Ovary (tissue), 9 donors: ENCODE measurements around the gene CAPN8. TPM values are rescaled to one million over a fixed set of nuclear protein-coding genes. Genes with fewer than 3 reads are reported as not detected.
A peak's percentile ranks its signal among the peaks of the same experiment; 100 is the strongest.

Experiments
- DNase-seq, 5 donors: peaks; one replicate each; pipeline ENCODE4 v3.0.0-alpha.2; 2019 to 2020
- H3K27ac ChIP-seq, 2 donors: fragments of 200-600 bp; one replicate each; pipeline versions ENCODE4 v1.5.1 to v1.8.0; 2019 to 2022
- H3K27me3 ChIP-seq: fragments of 200-600 bp; one replicate; pipeline ENCODE4 v1.8.0; 2022
- H3K36me3 ChIP-seq: fragments of 200-600 bp; sonication (generic); one replicate; pipeline ENCODE4 v1.5.1; 2019
- H3K4me1 ChIP-seq: one replicate; pipeline ENCODE4 v1.8.1; 2013; ENCODE audit warnings: mild to moderate bottlenecking, moderate library complexity; ENCODE audit not compliant: insufficient read depth
- H3K4me3 ChIP-seq: fragments of 200-600 bp; sonication (generic); one replicate; pipeline ENCODE4 v1.5.1; 2017
- H3K9me3 ChIP-seq, 2 donors: fragments of 200-600 bp in 1 of 2; sonication (generic) in 1 of 2; one replicate each; pipeline versions ENCODE4 v1.5.1 to v1.8.1; 2013 to 2019; ENCODE audit warnings: mild to moderate bottlenecking in 1 of 2, moderate library complexity in 1 of 2
- CTCF ChIP-seq, 3 donors: fragments of 450-650 bp in 2 of 3; fragments of 200-600 bp in 1 of 3; IDR thresholded peaks; one replicate each; pipeline versions ENCODE4 v1.5.1 to v1.8.0; 2016 to 2022; ENCODE audit warnings: antibody characterized with exemption in 3 of 3, mild to moderate bottlenecking in 1 of 3
- EP300 ChIP-seq: sonication (generic); formaldehyde crosslinking; IDR thresholded peaks from one replicate; pipeline ENCODE4 v1.6.1; 2017; ENCODE audit warnings: antibody characterized with exemption
- POLR2A ChIP-seq: fragments of 450-650 bp; IDR thresholded peaks from one replicate; pipeline ENCODE4 v1.6.1; 2017; ENCODE audit warnings: antibody characterized with exemption, mild to moderate bottlenecking, moderate library complexity
- WGBS, 3 donors: extraction: QIAGEN DNeasy Blood & Tissue Kit in 1 of 3; methylation state at CpG; one replicate each; pipeline versions ENCODE4 v1.1.5 to v1.1.7; 2013 to 2017; 5-methylcytosine and 5-hydroxymethylcytosine counted together
- intact Hi-C, 4 donors: fragments of 100-400 bp; cut with DNase I; formaldehyde crosslinking; loops; one replicate each; pipeline versions ENCODE4 v1.11.0 to v1.15.1; 2022 to 2023
- polyA plus RNA-seq, 2 donors: library from polyadenylated mRNA; stranded (reverse); fragments of 200-250 nt in 1 of 2; fragments of 350-450 nt in 1 of 2; fragmentation: Illumina TruSeq in 1 of 2; extraction: RNeasy Lipid Tissue Mini Kit (QIAGEN cat#74804) in 1 of 2; gene quantifications; one replicate each; pipeline ENCODE4 v1.2.3, GENCODE V29; 2013 to 2014
- total RNA-seq, 7 donors: library from RNA; depleted of rRNA in 2 of 7; stranded (reverse); fragments of >200 nt in 2 of 7; fragmentation: NEBNext Ultra II Directional in 3 of 7; extraction: Animal tissue kit (Norgen Biotek cat#: 25700) in 3 of 7; gene quantifications; one replicate each; pipeline versions ENCODE4 v1.1.0 to v1.2.4, GENCODE V29; 2016 to 2023
- donor health status: DM: no; HTN: no; CAD: no; lungs with moderate emphysema.
- donor health status: DM: no; HTN: no; CAD: no.
- donor health status: Bipolar disorder and iron deficiency.
- donor health status: DM: yes; HTN: yes; CAD: no.
- donor health status: DM: no; HTN: no; CAD: no.
- donor health status: DM: yes; HTN: yes; CAD: no.

The CAPN8 gene
- total and polyA plus RNA-seq, 9 donors = 0.10 to 4.4 (median 0.88) TPM; not detected in 2

DNA sequence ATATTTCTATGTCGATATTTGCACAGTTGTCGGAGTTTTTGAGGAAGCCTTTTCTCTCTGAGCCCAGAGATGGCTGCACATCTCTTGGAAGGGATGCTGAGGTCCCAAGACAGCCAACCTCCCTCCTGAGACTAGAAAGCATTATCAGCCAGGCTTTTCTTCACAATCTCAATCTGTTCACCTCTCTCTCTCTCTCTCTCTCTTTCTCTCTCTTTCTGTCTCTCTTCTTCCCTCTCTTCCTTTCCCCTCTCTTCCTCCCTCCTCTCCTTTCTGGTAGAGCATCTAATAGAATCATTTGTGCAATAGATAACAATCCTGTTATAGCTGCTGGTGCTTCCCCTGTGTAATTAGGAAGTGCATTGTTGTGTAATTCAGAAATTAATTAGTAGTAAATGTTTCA lies 131.8 kb downstream of the CAPN8 start:
- no peaks in the 10 kb centered on the region for H3K27me3 ChIP-seq
- TF ChIP-seq POLR2A = no peak
- TF ChIP-seq CTCF (IDR thresholded peaks at IDR 0.05) = no peak
- no peak for TF ChIP-seq EP300
- no peak overlapping the region for H3K4me3 ChIP-seq
- intact Hi-C loops = no loop called here
- no peaks in the 10 kb centered on the region for H3K36me3 ChIP-seq
- H3K27ac ChIP-seq = no peak overlapping the region
- no peak for DNase-seq
- H3K9me3 ChIP-seq = no peaks in the 10 kb centered on the region
- H3K4me1 ChIP-seq = no peaks in the 10 kb centered on the region
- 29 to 71% (median 50%) methylated on average over 2 of the region's 2 CpGs for WGBS, 3 donors

DNA sequence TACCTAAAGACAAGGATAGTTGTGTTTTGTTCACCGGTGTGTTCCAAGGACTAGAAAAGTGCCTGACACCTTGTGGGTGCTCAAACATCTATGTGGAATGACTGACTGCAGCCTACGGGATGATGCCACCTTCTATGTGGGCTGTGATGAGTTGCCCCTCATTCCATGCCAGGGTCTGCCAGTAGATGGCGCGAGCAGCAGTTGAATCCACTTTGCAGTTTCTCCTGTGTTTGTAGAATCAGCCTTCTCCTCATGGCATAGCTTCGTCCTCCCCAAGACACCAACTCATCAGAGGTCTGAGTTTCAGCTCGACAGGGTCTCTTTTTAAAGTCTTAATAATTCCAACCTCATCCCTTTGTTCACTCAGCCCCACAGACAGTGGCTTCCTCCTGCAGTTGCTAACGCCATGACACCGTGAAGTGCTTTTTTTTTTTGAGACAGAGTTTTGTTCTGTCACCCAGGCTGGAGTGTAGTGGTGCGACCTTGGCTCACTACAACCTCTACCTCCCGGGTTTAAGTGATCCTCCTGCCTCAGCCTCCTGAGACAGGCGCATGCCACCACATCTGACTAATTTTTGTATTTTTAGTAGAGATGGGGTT lies 133.7 kb downstream of the CAPN8 start:
- Histone ChIP-seq H3K4me3 (no peak overlapping the region), H3K27me3 (no peaks in the 10 kb centered on the region), H3K9me3 (no peaks in the 10 kb centered on the region), H3K36me3 (no peaks in the 10 kb centered on the region), H3K27ac (no peak overlapping the region), H3K4me1 (no peaks in the 10 kb centered on the region)
- intact Hi-C loops = no loop called here
- TF ChIP-seq POLR2A = no peak
- TF ChIP-seq EP300 = no peak
- TF ChIP-seq CTCF (IDR thresholded peaks at IDR 0.05) = no peak
- 55 to 57% (median 56%) methylated on average over 11 of the region's 11 CpGs for WGBS, 3 donors
- DNase-seq = peak in 1 of 5 donors; percentile 47

GRCh38 chr1:223525957-223526356 lies 139.5 kb downstream of the CAPN8 start:
- intact Hi-C loops = no loop called here
- Histone ChIP-seq H3K27ac (no peak overlapping the region), H3K36me3 (no peaks in the 10 kb centered on the region), H3K4me1 (no peaks in the 10 kb centered on the region), H3K9me3 (no peaks in the 10 kb centered on the region), H3K4me3 (no peak overlapping the region), H3K27me3 (no peaks in the 10 kb centered on the region)
- DNase-seq = no peak
- WGBS, 3 donors = 71 to 79% (median 78%) methylated on average over 3 of the region's 3 CpGs
- TF ChIP-seq CTCF (IDR thresholded peaks at IDR 0.05) (no peak), EP300 (no peak), POLR2A (no peak)

DNA sequence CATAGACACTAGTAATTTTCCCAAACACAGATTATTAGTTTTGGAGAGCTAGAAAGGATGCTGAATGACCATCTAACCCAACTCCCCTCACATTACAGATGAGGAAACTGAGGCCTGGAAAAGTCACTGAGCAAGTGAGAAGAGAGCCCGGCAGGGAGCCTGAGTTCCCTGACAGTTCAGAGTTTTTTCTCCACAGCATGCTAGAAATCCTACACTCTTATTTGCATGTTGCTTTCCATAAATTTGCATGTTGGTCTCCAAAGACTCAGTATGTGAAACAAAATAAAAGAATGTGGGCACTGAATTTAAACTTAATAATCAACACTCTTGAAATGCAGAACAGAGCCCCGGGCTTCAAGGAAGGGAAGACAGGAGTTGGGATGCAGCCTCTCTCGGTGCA lies 140.0 kb downstream of the CAPN8 start:
- no peak for DNase-seq
- Histone ChIP-seq H3K27ac (no peak overlapping the region), H3K4me1 (no peaks in the 10 kb centered on the region), H3K27me3 (no peaks in the 10 kb centered on the region), H3K4me3 (no peak overlapping the region), H3K36me3 (no peaks in the 10 kb centered on the region), H3K9me3 (no peaks in the 10 kb centered on the region)
- 71 to 96% (median 72%) methylated on average over 3 of the region's 3 CpGs for WGBS, 3 donors
- intact Hi-C loops = no loop called here
- no peak for TF ChIP-seq POLR2A
- TF ChIP-seq EP300 = no peak
- TF ChIP-seq CTCF (IDR thresholded peaks at IDR 0.05) = no peak
